H1 (cell line): ENCODE measurements around the gene ADD3. TPM values are rescaled to one million over a fixed set of nuclear protein-coding genes. Genes with fewer than 3 reads are reported as not detected.

Experiments used
- CTCF ChIA-PET: fragments of 300-600 bp; sonication (Branson Sonifier 250); formaldehyde crosslinking; loops from one replicate; lab custom pipeline; 2021; ENCODE audit not compliant: partially characterized antibody; lab: Charles Lee
- POLR2A ChIA-PET: fragments of 300-600 bp; sonication (Branson Sonifier 250); formaldehyde crosslinking; loops from one replicate; lab custom pipeline; 2021; ENCODE audit warnings: inconsistent platforms; ENCODE audit not compliant: partially characterized antibody; lab: Charles Lee
- DNase-seq, 2 experiments: peaks; one replicate each; pipeline versions ENCODE4 v3.0.0 to v3.0.0-alpha.2; 2010 to 2022; ENCODE audit warnings: low spot score in 2 of 2, low read depth in 1 of 2, mixed read lengths in 1 of 2
- FAIRE-seq: peaks from 2 replicates; lab custom pipeline; 2011; peaks lifted over from hg19 to GRCh38; lab: Jason Lieb, UNC
- H2AFZ ChIP-seq: 2 replicates; pipeline ENCODE4 v1.8.1; 2012; ENCODE audit warnings: low read length, inconsistent platforms
- H2AK5ac ChIP-seq: 2 replicates; pipeline ENCODE4 v1.6.1; 2013; ENCODE audit warnings: low read depth, low read length
- H2BK120ac ChIP-seq: replicated peaks from 2 replicates; pipeline ENCODE3; 2013; ENCODE audit warnings: low read depth, low read length, inconsistent platforms
- H2BK12ac ChIP-seq: 2 replicates; pipeline ENCODE4 v1.6.1; 2013; ENCODE audit warnings: low read depth, low read length
- H2BK15ac ChIP-seq: 2 replicates; pipeline ENCODE4 v1.6.1; 2013; ENCODE audit warnings: low read length
- H2BK20ac ChIP-seq: 2 replicates; pipeline ENCODE4 v1.6.1; 2013; ENCODE audit warnings: low read length
- H2BK5ac ChIP-seq: 2 replicates; pipeline ENCODE4 v1.6.1; 2013; ENCODE audit warnings: low read depth, low read length
- H3K14ac ChIP-seq: 2 replicates; pipeline ENCODE4 v1.6.1; 2013; ENCODE audit warnings: inconsistent platforms; ENCODE audit not compliant: insufficient read length
- H3K18ac ChIP-seq: 2 replicates; pipeline ENCODE4 v1.6.1; 2013; ENCODE audit warnings: low read length; ENCODE audit errors: extremely low read depth
- H3K23ac ChIP-seq: 2 replicates; pipeline ENCODE4 v1.6.1; 2013; ENCODE audit warnings: inconsistent platforms; ENCODE audit not compliant: insufficient read length
- H3K23me2 ChIP-seq: 2 replicates; pipeline ENCODE4 v1.6.1; 2013; ENCODE audit warnings: low read depth, low read length
- H3K27ac ChIP-seq: 2 replicates; pipeline ENCODE4 v1.6.1; 2011; ENCODE audit warnings: low read depth, low read length, inconsistent platforms
- H3K27me3 ChIP-seq, 4 experiments: replicated peaks in 1 of 4; 1 replicate in 1 of 4; 2 replicates in 3 of 4; pipeline versions ENCODE4 v1.6.1 to v1.8.1; 2011 to 2013; ENCODE audit warnings: low read length in 3 of 4, mild to moderate bottlenecking in 3 of 4, inconsistent platforms in 2 of 4, mixed read lengths in 2 of 4, moderate library complexity in 1 of 4; ENCODE audit not compliant: control insufficient read depth in 3 of 4, insufficient read depth in 3 of 4; ENCODE audit errors: extremely low read depth in 1 of 4
- H3K36me3 ChIP-seq, 4 experiments: 2 replicates each; pipeline versions ENCODE4 v1.6.1 to v1.8.1; 2011 to 2013; ENCODE audit warnings: mild to moderate bottlenecking in 4 of 4, low read length in 3 of 4, moderate library complexity in 2 of 4, control low read depth in 1 of 4, inconsistent platforms in 1 of 4; ENCODE audit not compliant: insufficient read depth in 4 of 4, control insufficient read depth in 2 of 4
- H3K4ac ChIP-seq: replicated peaks from 2 replicates; pipeline ENCODE3; 2013; ENCODE audit warnings: low read length, low read depth, mixed read lengths, inconsistent platforms; ENCODE audit not compliant: insufficient read length
- H3K4me1 ChIP-seq, 4 experiments: replicated peaks in 1 of 4; 1 replicate in 1 of 4; 2 replicates in 3 of 4; pipeline versions ENCODE4 v1.6.1 to v1.8.1; 2011 to 2013; ENCODE audit warnings: low read length in 3 of 4, inconsistent platforms in 2 of 4, mixed read lengths in 1 of 4; ENCODE audit not compliant: insufficient read depth in 4 of 4, control insufficient read depth in 3 of 4
- H3K4me2 ChIP-seq, 2 experiments: 2 replicates each; pipeline versions ENCODE4 v1.6.1 to v1.8.1; 2011 to 2013; ENCODE audit warnings: low read depth in 2 of 2, low read length in 2 of 2, control low read depth in 1 of 2, inconsistent platforms in 1 of 2, mild to moderate bottlenecking in 1 of 2; ENCODE audit not compliant: insufficient read depth in 1 of 2
- H3K4me3 ChIP-seq, 4 experiments: fragments of 200-600, 300-600 bp in 1 of 4; sonication (generic), shearing (Covaris generic), sonication (Bioruptor Twin) in 1 of 4; 2 replicates each; pipeline versions ENCODE4 v1.5.1 to v1.8.1; 2011 to 2016; ENCODE audit warnings: low read length in 4 of 4, low read depth in 3 of 4, control low read depth in 2 of 4, inconsistent platforms in 2 of 4, mild to moderate bottlenecking in 2 of 4, mixed read lengths in 1 of 4, moderate library complexity in 1 of 4; ENCODE audit not compliant: insufficient read depth in 2 of 4; ENCODE audit errors: extremely low read depth in 1 of 4
- H3K56ac ChIP-seq: replicated peaks from 2 replicates; pipeline ENCODE3; 2013; ENCODE audit warnings: low read depth, mild to moderate bottlenecking, mixed read lengths, low read length, inconsistent platforms; ENCODE audit not compliant: insufficient read length
- H3K79me1 ChIP-seq: 2 replicates; pipeline ENCODE4 v1.6.1; 2013; ENCODE audit warnings: low read depth, low read length, control low read depth
- H3K79me2 ChIP-seq, 2 experiments: 2 replicates each; pipeline versions ENCODE4 v1.6.1 to v1.8.1; 2012 to 2013; ENCODE audit warnings: low read length in 2 of 2, mild to moderate bottlenecking in 2 of 2, inconsistent platforms in 1 of 2; ENCODE audit not compliant: insufficient read depth in 2 of 2, control insufficient read depth in 1 of 2
- H3K9ac ChIP-seq, 4 experiments: replicated peaks in 1 of 4; 1 replicate in 1 of 4; 2 replicates in 3 of 4; pipeline versions ENCODE4 v1.6.1 to v1.8.1; 2011 to 2013; ENCODE audit warnings: low read depth in 3 of 4, low read length in 3 of 4, control low read depth in 2 of 4, mild to moderate bottlenecking in 2 of 4, moderate library complexity in 2 of 4, inconsistent platforms in 1 of 4; ENCODE audit errors: extremely low read depth in 1 of 4
- H3K9me3 ChIP-seq, 2 experiments: 2 replicates each; pipeline versions ENCODE4 v1.6.1 to v1.8.1; 2012 to 2013; ENCODE audit warnings: mild to moderate bottlenecking in 2 of 2, moderate library complexity in 2 of 2, control low read depth in 1 of 2, inconsistent platforms in 1 of 2, low read depth in 1 of 2, low read length in 1 of 2, mixed read lengths in 1 of 2; ENCODE audit not compliant: insufficient read depth in 2 of 2
- H4K20me1 ChIP-seq, 2 experiments: replicated peaks in 1 of 2; 2 replicates each; pipeline versions ENCODE3 to v1.8.1; 2011 to 2013; ENCODE audit warnings: inconsistent platforms in 2 of 2, low read length in 2 of 2, mild to moderate bottlenecking in 1 of 2; ENCODE audit not compliant: insufficient read depth in 2 of 2, control insufficient read depth in 1 of 2
- H4K5ac ChIP-seq: 2 replicates; pipeline ENCODE4 v1.6.1; 2013; ENCODE audit warnings: low read length, low read depth, mixed read lengths, inconsistent platforms; ENCODE audit not compliant: insufficient read length
- H4K8ac ChIP-seq: 2 replicates; pipeline ENCODE4 v1.8.0; 2013; ENCODE audit warnings: mild to moderate bottlenecking, moderate library complexity, low read length, inconsistent platforms; ENCODE audit not compliant: insufficient read depth; ENCODE audit errors: extremely low read depth
- H4K91ac ChIP-seq: replicated peaks from 2 replicates; pipeline ENCODE3; 2013; ENCODE audit warnings: low read length, mixed read lengths, inconsistent platforms; ENCODE audit not compliant: insufficient read length
- CTBP2 ChIP-seq: IDR thresholded peaks from 2 replicates; pipeline ENCODE4 v1.7.0; 2011; ENCODE audit warnings: borderline replicate concordance, mild to moderate bottlenecking, moderate library complexity, mixed read lengths, low read length; ENCODE audit not compliant: insufficient read depth, insufficient read length
- EP300 ChIP-seq, 2 experiments: IDR thresholded peaks; 1 replicate in 1 of 2; 2 replicates in 1 of 2; pipeline ENCODE4 v1.6.1; 2011 to 2012; ENCODE audit warnings: low read depth in 2 of 2, low read length in 2 of 2, mild to moderate bottlenecking in 2 of 2, borderline replicate concordance in 1 of 2, inconsistent platforms in 1 of 2, moderate library complexity in 1 of 2
- JUND ChIP-seq: IDR thresholded peaks from 2 replicates; pipeline ENCODE4 v1.6.1; 2011; ENCODE audit warnings: mild to moderate bottlenecking, improper control_type of control experiment, low read length
- SP2 ChIP-seq: IDR thresholded peaks from 2 replicates; pipeline ENCODE4 v1.6.1; 2012; ENCODE audit warnings: mild to moderate bottlenecking, low read length, inconsistent platforms
- WGBS, 2 experiments: shearing (Covaris generic) in 1 of 2; methylation state at CpG; one replicate each; pipeline versions ENCODE4 v1.1.6 to v1.1.7; 2013 to 2015; ENCODE audit warnings: low lambda C conversion rate in 2 of 2, mixed read lengths in 2 of 2, inconsistent platforms in 1 of 2, low coverage in 1 of 2, missing lambda C conversion rate in 1 of 2; ENCODE audit not compliant: insufficient replicate concordance in 2 of 2, insufficient coverage in 1 of 2, insufficient read length in 1 of 2; ENCODE audit errors: extremely low coverage in 1 of 2, missing lambda C conversion rate in 1 of 2; 5-methylcytosine and 5-hydroxymethylcytosine counted together
- polyA plus RNA-seq, 7 experiments: library from polyadenylated mRNA; depleted of rRNA in 3 of 7; stranded (reverse) in 5 of 7; unstranded in 2 of 7; fragments of >200 nt in 5 of 7; fragments of 200-250 nt in 2 of 7; gene quantifications; 1 replicate in 5 of 7; 2 replicates in 1 of 7; 4 replicates in 1 of 7; pipeline versions ENCODE4 v1.2.1 to v1.2.3, GENCODE V29; 2011 to 2013; ENCODE audit warnings: missing spikeins in 2 of 7, mixed read lengths in 2 of 7
- total RNA-seq: library from RNA; stranded (reverse); fragmentation: NEBNext Ultra II Directional; extraction: Animal tissue kit (Norgen Biotek cat#: 25700); gene quantifications from 2 replicates; pipeline ENCODE4 v1.2.1, GENCODE V29; 2021

The ADD3 gene
- total and polyA plus RNA-seq, 2 of the 8 experiments (the other 6 are each of a cell fraction or from before 2014, with no cell fraction given) = 44.7 to 85.6 TPM

GRCh38 chr10:109979215-109979614, 28.6 kb upstream of the ADD3 start:
- H2BK12ac ChIP-seq = peak overlapping the region; percentile 13; the same call in 1 of the 2 replicates
- no peak overlapping the region for H2BK20ac ChIP-seq
- H2BK120ac ChIP-seq = no peak overlapping the region
- no peak overlapping the region for H3K27ac ChIP-seq
- H4K20me1 ChIP-seq = no peaks in the 10 kb centered on the region
- FAIRE-seq (no peak), DNase-seq (no peak)
- H3K18ac ChIP-seq = no peak overlapping the region
- H3K79me2 ChIP-seq = no peaks in the 10 kb centered on the region
- no peaks in the 10 kb centered on the region for H3K79me1 ChIP-seq
- no peaks in the 10 kb centered on the region for H3K4me1 ChIP-seq
- H3K4ac ChIP-seq = no peak overlapping the region
- H4K5ac ChIP-seq = no peak overlapping the region
- no peak overlapping the region for H3K23ac ChIP-seq
- no peak overlapping the region for H3K4me3 ChIP-seq
- H3K4me2 ChIP-seq = no peak overlapping the region
- H3K56ac ChIP-seq = no peak overlapping the region
- H3K36me3 ChIP-seq = no peaks in the 10 kb centered on the region
- H4K91ac ChIP-seq = no peak overlapping the region
- H2AK5ac ChIP-seq = no peak overlapping the region
- no peaks in the 10 kb centered on the region for H3K9me3 ChIP-seq
- H2AFZ ChIP-seq = no peak overlapping the region
- no peaks in the 10 kb centered on the region for H3K23me2 ChIP-seq
- ChIA-PET CTCF (interaction anchor here (0.5 to 7.9 kb wide), 40 partner anchors 10 to 299 kb away, joined by 3 to 90 read pairs (median 4); partner anchors contain the start of gene ADD3), POLR2A (interaction anchor here (0.7 to 1.3 kb wide), 3 partner anchors 20 to 26 kb away, joined by 3 to 4 read pairs (median 4); no protein-coding TSS in a partner anchor)
- no peak overlapping the region for H4K8ac ChIP-seq
- H3K9ac ChIP-seq = no peak overlapping the region
- H3K27me3 ChIP-seq = no peaks in the 10 kb centered on the region
- H2BK15ac ChIP-seq = no peak overlapping the region
- no peak overlapping the region for H2BK5ac ChIP-seq
- 78% methylated on average over 2 of the region's 2 CpGs; no CpG with 5 or more reads in 1 of the 2 experiments for WGBS, 2 experiments
- no peak for TF ChIP-seq EP300 (IDR thresholded peaks at IDR 0.05; ENCODE audit: borderline replicate concordance in 1 of 2, low read depth in 2 of 2, low read length in 2 of 2)
- TF ChIP-seq JUND = no peak
- TF ChIP-seq SP2 = no peak
- TF ChIP-seq CTBP2 = no peak
- H3K14ac ChIP-seq = no peak overlapping the region
